GM20000 (cell line): Measurements from ENCODE around the gene LRP2.

Experiments used
- DNase-seq: peaks from one replicate; pipeline ENCODE4 v3.0.0; 2012; ENCODE audit warnings: low spot score
- CTCF ChIP-seq: IDR thresholded peaks from 2 replicates; pipeline ENCODE4 v1.5.1; 2012; ENCODE audit warnings: mild to moderate bottlenecking, control low read depth; ENCODE audit errors: extremely low read depth, missing control alignments

LRP2 gene

GRCh38 chr2:169258045-169258601 lies 104.2 kb downstream of the LRP2 start:
- DNase-seq, result no peak
- TF ChIP-seq CTCF, result no peak

GRCh38 chr2:169254774-169255173 lies 107.6 kb downstream of the LRP2 start:
- DNase-seq, result no peak
- TF ChIP-seq CTCF, result no peak

GRCh38 chr2:169247211-169247610 lies 115.1 kb downstream of the LRP2 start:
- TF ChIP-seq CTCF, result no peak
- DNase-seq, result no peak

GRCh38 chr2:169240405-169240804 lies 121.9 kb downstream of the LRP2 start:
- DNase-seq, result no peak
- TF ChIP-seq CTCF, result no peak

- no peak for TF ChIP-seq CTCF
- DNase-seq, result no peak
Measured at GRCh38 chr2:169237939-169238338, 124.4 kb downstream of the LRP2 start.

- no peak for TF ChIP-seq CTCF
- DNase-seq, result no peak
Measured at GRCh38 chr2:169237286-169237685, 125.0 kb downstream of the LRP2 start.

- DNase-seq, result no peak
- no peak for TF ChIP-seq CTCF
Measured at GRCh38 chr2:169232551-169233154, 129.7 kb downstream of the LRP2 start.
